Gastroesophageal sphincter (tissue), 3 donors: ENCODE results near the gene TAB3.

Experiments used
- EP300 ChIP-seq: sonication (generic); formaldehyde crosslinking; IDR thresholded peaks from one replicate; pipeline ENCODE4 v1.6.1; 2017; ENCODE audit warnings: antibody characterized with exemption, mild to moderate bottlenecking
- POLR2A ChIP-seq, 2 donors: fragments of 450-650 bp; IDR thresholded peaks; one replicate each; pipeline ENCODE4 v1.6.1; 2017; ENCODE audit warnings: antibody characterized with exemption in 2 of 2, mild to moderate bottlenecking in 2 of 2, moderate library complexity in 1 of 2
- TF ChIP-seq, protein P1 (sequence below), 4 experiments: fragments of 200-600 bp in 2 of 4; fragments of 450-650 bp in 2 of 4; sonication (generic) in 1 of 4; IDR thresholded peaks; one replicate each; pipeline ENCODE4 v1.5.1; 2017 to 2019; ENCODE audit warnings: antibody characterized with exemption in 4 of 4, mild to moderate bottlenecking in 2 of 4, moderate library complexity in 2 of 4

DNA sequence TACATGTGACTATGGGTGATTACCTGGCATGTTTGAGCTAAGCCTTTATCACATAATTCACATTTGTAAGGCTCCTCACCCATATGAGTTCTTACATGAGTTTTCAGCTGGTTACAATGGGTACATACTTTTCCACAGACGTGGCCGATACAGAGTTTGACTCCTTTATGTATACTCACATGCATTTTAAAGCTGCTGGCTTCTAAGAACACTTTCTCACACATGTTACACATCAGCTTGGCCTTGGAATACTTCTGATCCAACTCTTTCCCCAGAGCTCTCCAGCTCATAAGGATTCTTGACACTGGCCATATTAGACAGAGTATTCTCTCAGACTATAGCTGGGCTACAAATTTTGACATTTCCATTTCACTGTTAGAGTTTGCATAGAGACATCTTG, 66.3 kb downstream of the TAB3 start:
- TF ChIP-seq, protein P1, sequence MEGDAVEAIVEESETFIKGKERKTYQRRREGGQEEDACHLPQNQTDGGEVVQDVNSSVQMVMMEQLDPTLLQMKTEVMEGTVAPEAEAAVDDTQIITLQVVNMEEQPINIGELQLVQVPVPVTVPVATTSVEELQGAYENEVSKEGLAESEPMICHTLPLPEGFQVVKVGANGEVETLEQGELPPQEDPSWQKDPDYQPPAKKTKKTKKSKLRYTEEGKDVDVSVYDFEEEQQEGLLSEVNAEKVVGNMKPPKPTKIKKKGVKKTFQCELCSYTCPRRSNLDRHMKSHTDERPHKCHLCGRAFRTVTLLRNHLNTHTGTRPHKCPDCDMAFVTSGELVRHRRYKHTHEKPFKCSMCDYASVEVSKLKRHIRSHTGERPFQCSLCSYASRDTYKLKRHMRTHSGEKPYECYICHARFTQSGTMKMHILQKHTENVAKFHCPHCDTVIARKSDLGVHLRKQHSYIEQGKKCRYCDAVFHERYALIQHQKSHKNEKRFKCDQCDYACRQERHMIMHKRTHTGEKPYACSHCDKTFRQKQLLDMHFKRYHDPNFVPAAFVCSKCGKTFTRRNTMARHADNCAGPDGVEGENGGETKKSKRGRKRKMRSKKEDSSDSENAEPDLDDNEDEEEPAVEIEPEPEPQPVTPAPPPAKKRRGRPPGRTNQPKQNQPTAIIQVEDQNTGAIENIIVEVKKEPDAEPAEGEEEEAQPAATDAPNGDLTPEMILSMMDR (IDR thresholded peaks at IDR 0.05), result no peak
- no peak for TF ChIP-seq EP300
- TF ChIP-seq POLR2A (IDR thresholded peaks at IDR 0.05), result no peak
